Heart left ventricle (tissue), 16 donors: ENCODE results near the gene GPR33. TPM values are rescaled to one million over a fixed set of nuclear protein-coding genes. Genes with fewer than 3 reads are reported as not detected.
"Not testable (repeated sequence)": the region's sequence is repeated elsewhere in the genome, so short reads cannot be mapped to it uniquely, and the experiment has no call there.

Experiments used
- ATAC-seq, 4 donors: fragments of 200-7000 bp; cut with Tn5 transposase; one replicate each; pipeline ENCODE4 v1.9.1; 2020 to 2022; ENCODE audit warnings: moderate library complexity in 4 of 4, mild to moderate bottlenecking in 3 of 4, moderate number of reproducible peaks in 1 of 4
- DNase-seq, 5 donors: peaks; one replicate each; pipeline ENCODE4 v3.0.0-alpha.2; 2020
- H3K27ac ChIP-seq, 12 donors: fragments of 200-600 bp; sonication (generic) in 4 of 12; one replicate each; pipeline versions ENCODE4 v1.5.0 to v1.8.0; 2016 to 2022; ENCODE audit warnings: mild to moderate bottlenecking in 2 of 12
- H3K27me3 ChIP-seq, 9 donors: fragments of 200-600 bp; sonication (generic) in 2 of 9; one replicate each; pipeline versions ENCODE4 v1.5.1 to v1.8.0; 2016 to 2022; ENCODE audit warnings: mild to moderate bottlenecking in 3 of 9
- H3K36me3 ChIP-seq, 9 donors: fragments of 200-600 bp; sonication (generic) in 2 of 9; one replicate each; pipeline versions ENCODE4 v1.5.0 to v1.8.0; 2018 to 2022; ENCODE audit warnings: mild to moderate bottlenecking in 2 of 9
- H3K4me1 ChIP-seq, 12 donors: fragments of 200-600 bp; sonication (generic) in 4 of 12; one replicate each; pipeline versions ENCODE4 v1.5.0 to v1.8.0; 2016 to 2022; ENCODE audit warnings: mild to moderate bottlenecking in 3 of 12
- H3K4me3 ChIP-seq, 12 donors: fragments of 200-600 bp; sonication (generic) in 4 of 12; one replicate each; pipeline versions ENCODE4 v1.5.0 to v1.8.0; 2017 to 2022; ENCODE audit warnings: mild to moderate bottlenecking in 9 of 12, moderate library complexity in 4 of 12
- H3K9me3 ChIP-seq, 12 donors: fragments of 200-600 bp; sonication (generic) in 4 of 12; one replicate each; pipeline versions ENCODE4 v1.5.0 to v1.8.0; 2016 to 2022; ENCODE audit warnings: mild to moderate bottlenecking in 1 of 12
- CTCF ChIP-seq, 12 donors: fragments of 200-600 bp; sonication (generic) in 4 of 12; IDR thresholded peaks; one replicate each; pipeline versions ENCODE4 v1.5.0 to v1.8.0; 2018 to 2022; ENCODE audit warnings: antibody characterized with exemption in 12 of 12, mild to moderate bottlenecking in 5 of 12
- POLR2A ChIP-seq, 2 donors: fragments of 450-650 bp; IDR thresholded peaks; one replicate each; pipeline ENCODE4 v1.6.1; 2017; ENCODE audit warnings: antibody characterized with exemption in 2 of 2, mild to moderate bottlenecking in 2 of 2, moderate library complexity in 2 of 2
- WGBS, 4 donors: extraction: QIAGEN DNeasy Blood & Tissue Kit in 2 of 4; methylation state at CpG; one replicate each; pipeline versions ENCODE4 v1.1.5 to v1.1.7; 2013 to 2018; 5-methylcytosine and 5-hydroxymethylcytosine counted together
- intact Hi-C, 10 donors: fragments of 100-400 bp; cut with DNase I; formaldehyde crosslinking; loops; one replicate each; pipeline versions ENCODE4 v1.11.1 to v1.14.2; 2022
- polyA plus RNA-seq, 2 donors: library from polyadenylated mRNA; stranded (reverse); fragments of 200-250 nt; gene quantifications; one replicate each; pipeline ENCODE4 v1.2.3, GENCODE V29; 2013
- total RNA-seq, 9 donors: library from RNA; depleted of rRNA in 2 of 9; stranded (reverse); fragments of >200 nt in 2 of 9; fragmentation: NEBNext Ultra II Directional in 3 of 9; extraction: Animal tissue kit (Norgen Biotek cat#: 25700) in 3 of 9; gene quantifications; one replicate each; pipeline versions ENCODE4 v1.1.0 to v1.2.4, GENCODE V29; 2016 to 2023
- donor health status: ischemic (EF 13 %, LVEDD 7.1; RV severe dilation, severe dysfunction).
- donor health status: healthy with polysubstance abuse.
- donor health status: DM: no; HTN: yes; CAD: no.
- donor health status: DM: no; HTN: no; CAD: no.
- donor health status: ischemic (EF 25% LVEDD 6.9; RV normal size, moderate dysfunction).
- donor health status: ischemic (EF 25% LVEDD 5.7; RV mildly dilated, moderate dysfunction).
- donor health status: healthy.
- donor health status: DM: yes; HTN: yes; CAD: no.
- donor health status: ischemic (EF 35%, LVEDD 5.7; RV mildly dilated, moderate dysfunction).
- donor health status: nonischemic (EF 11% LVEDD 7.7; RV severe dilation, severe dysfunction).
- donor health status: DM: yes; HTN: yes; CAD: no.
- donor health status: PGD.
- donor health status: ischemic (EF 29% LVEDD 5.4; RV normal size, mild dysfunction).
- donor health status: nonischemic (EF 23%, LVEDD 6.1; RV moderate dilation, normal function).

Gene GPR33
- total and polyA plus RNA-seq, 11 donors, result not detected

- Histone ChIP-seq H3K27ac (peak overlapping the region in 4 of 12 donors; percentile 16 to 55 (median 44)), H3K36me3 (peaks cover 0 to 27% (median 7%) of the 10 kb centered on the region in 9 donors), H3K9me3 (no peaks in the 10 kb centered on the region), H3K4me1 (peaks cover 0 to 14% (median 3%) of the 10 kb centered on the region in 12 donors), H3K27me3 (no peaks in the 10 kb centered on the region), H3K4me3 (no peak overlapping the region)
- no peak for TF ChIP-seq CTCF (IDR thresholded peaks at IDR 0.05)
- TF ChIP-seq POLR2A (IDR thresholded peaks at IDR 0.05), result no peak
- intact Hi-C loops, result no loop called here
- WGBS, 4 donors, result 89 to 94% (median 91%) methylated on average over 6 of the region's 6 CpGs
- DNase-seq (no peak), ATAC-seq (no peak)
Measured at GRCh38 chr14:31442284-31442683, 45.6 kb downstream of the GPR33 start.

- peaks cover 0 to 14% (median 3%) of the 10 kb centered on the region in 12 donors for H3K4me1 ChIP-seq
- intact Hi-C loops, result no loop called here
- TF ChIP-seq CTCF (IDR thresholded peaks at IDR 0.05) (no peak), POLR2A (IDR thresholded peaks at IDR 0.05) (no peak)
- ATAC-seq (peak in 3 of 4 donors; percentile 48 to 81 (median 60)), DNase-seq (no peak)
- H3K9me3 ChIP-seq, result no peaks in the 10 kb centered on the region
- H3K27me3 ChIP-seq, result no peaks in the 10 kb centered on the region
- peak overlapping the region in 10 of 12 donors; percentile 8 to 55 (median 34) for H3K27ac ChIP-seq
- peaks cover 0 to 20% (median 5%) of the 10 kb centered on the region in 9 donors for H3K36me3 ChIP-seq
- no peak overlapping the region for H3K4me3 ChIP-seq
- WGBS, 4 donors, result 69 to 89% (median 86%) methylated on average over 7 of the region's 7 CpGs
Measured at GRCh38 chr14:31441273-31442111, 46.3 kb downstream of the GPR33 start.

GRCh38 chr14:31440280-31440679 is 47.6 kb downstream of the GPR33 start:
- TF ChIP-seq CTCF (IDR thresholded peaks at IDR 0.05), result no peak
- no peak for TF ChIP-seq POLR2A (IDR thresholded peaks at IDR 0.05)
- ATAC-seq (no peak), DNase-seq (no peak)
- Histone ChIP-seq H3K27ac (no peak overlapping the region), H3K27me3 (no peaks in the 10 kb centered on the region), H3K4me1 (peaks cover 0 to 18% (median 3%) of the 10 kb centered on the region in 12 donors), H3K36me3 (peaks cover 0 to 8% (median 0%) of the 10 kb centered on the region in 9 donors), H3K9me3 (no peaks in the 10 kb centered on the region), H3K4me3 (no peak overlapping the region)
- intact Hi-C loops, result no loop called here

- Histone ChIP-seq H3K36me3 (peaks cover 0 to 5% (median 0%) of the 10 kb centered on the region in 9 donors), H3K4me1 (peaks cover 0 to 25% (median 3%) of the 10 kb centered on the region in 12 donors), H3K4me3 (no peak overlapping the region), H3K27me3 (no peaks in the 10 kb centered on the region), H3K9me3 (no peaks in the 10 kb centered on the region), H3K27ac (no peak overlapping the region)
- 87 to 94% (median 91%) methylated on average over 2 of the region's 2 CpGs for WGBS, 4 donors
- intact Hi-C loops, result no loop called here
- DNase-seq (no peak), ATAC-seq (no peak)
- TF ChIP-seq POLR2A (IDR thresholded peaks at IDR 0.05) (no peak), CTCF (IDR thresholded peaks at IDR 0.05) (no peak)
Measured at GRCh38 chr14:31439561-31439960, 48.3 kb downstream of the GPR33 start.

- intact Hi-C loops, H3K27me3 ChIP-seq, DNase-seq, H3K27ac ChIP-seq, H3K36me3 ChIP-seq, ATAC-seq, H3K9me3 ChIP-seq, H3K4me3 ChIP-seq: not testable (repeated sequence)
- 95 to 100% (median 97%) methylated on average over 3 to 39 of the region's 45 CpGs for WGBS, 4 donors
- peaks cover 0 to 22% (median 3%) of the 10 kb centered on the region in 12 donors for H3K4me1 ChIP-seq
Measured at GRCh38 chr14:31437045-31437691, 50.7 kb downstream of the GPR33 start.
